HG03064 (cell line): Measurements from ENCODE around the gene CLDN5.

ENCODE experiments used
- ATAC-seq: cut with Tn5 transposase; IDR thresholded peaks from one replicate; pipeline ENCODE4 v1.9.1; 2021; ENCODE audit warnings: low read depth; ENCODE audit not compliant: unreplicated experiment

Gene CLDN5

GRCh38 chr22:19507534-19507861 is 16.7 kb downstream of the CLDN5 start:
- ATAC-seq: no peak

DNA sequence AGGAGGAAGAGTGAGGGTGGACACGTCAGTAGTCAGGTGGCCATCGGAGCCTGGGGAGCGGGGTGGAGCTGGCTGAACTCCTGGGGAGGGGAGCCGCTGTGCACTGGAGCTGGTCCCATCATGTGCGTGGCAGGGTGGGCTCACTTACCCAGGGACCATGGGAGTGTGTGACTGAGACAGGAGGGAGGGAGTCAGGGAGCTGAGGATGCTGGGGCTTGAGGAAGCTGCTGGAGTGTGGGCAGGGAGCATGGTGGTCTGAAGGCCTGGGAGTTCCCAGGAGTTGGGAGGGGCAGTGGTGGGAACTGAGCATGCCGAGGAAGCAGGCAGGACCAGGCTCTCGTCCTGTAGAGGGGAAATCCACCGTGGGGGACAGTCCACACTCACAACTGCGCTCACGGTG is 18.0 kb downstream of the CLDN5 start:
- ATAC-seq: no peak

DNA sequence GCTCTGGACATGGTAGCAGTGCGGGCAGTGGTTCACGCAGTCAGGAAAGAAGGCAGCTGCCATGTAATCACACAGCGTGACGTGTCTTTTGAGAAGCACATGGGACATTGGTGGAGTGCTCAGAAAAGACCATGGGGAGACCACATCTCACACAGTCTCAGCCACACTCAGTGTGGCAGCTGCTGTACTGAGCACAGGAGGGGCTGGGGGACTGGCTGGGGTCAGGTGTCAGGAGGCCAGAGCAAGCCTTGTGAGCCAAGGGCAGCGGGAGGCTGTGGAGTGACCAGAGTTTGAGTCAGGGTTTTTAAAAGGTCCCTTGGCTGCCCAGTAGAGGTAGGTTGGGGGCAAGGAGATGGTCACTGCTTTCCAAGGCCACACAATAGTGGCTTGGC is 18.5 kb downstream of the CLDN5 start:
- no peak for ATAC-seq

DNA sequence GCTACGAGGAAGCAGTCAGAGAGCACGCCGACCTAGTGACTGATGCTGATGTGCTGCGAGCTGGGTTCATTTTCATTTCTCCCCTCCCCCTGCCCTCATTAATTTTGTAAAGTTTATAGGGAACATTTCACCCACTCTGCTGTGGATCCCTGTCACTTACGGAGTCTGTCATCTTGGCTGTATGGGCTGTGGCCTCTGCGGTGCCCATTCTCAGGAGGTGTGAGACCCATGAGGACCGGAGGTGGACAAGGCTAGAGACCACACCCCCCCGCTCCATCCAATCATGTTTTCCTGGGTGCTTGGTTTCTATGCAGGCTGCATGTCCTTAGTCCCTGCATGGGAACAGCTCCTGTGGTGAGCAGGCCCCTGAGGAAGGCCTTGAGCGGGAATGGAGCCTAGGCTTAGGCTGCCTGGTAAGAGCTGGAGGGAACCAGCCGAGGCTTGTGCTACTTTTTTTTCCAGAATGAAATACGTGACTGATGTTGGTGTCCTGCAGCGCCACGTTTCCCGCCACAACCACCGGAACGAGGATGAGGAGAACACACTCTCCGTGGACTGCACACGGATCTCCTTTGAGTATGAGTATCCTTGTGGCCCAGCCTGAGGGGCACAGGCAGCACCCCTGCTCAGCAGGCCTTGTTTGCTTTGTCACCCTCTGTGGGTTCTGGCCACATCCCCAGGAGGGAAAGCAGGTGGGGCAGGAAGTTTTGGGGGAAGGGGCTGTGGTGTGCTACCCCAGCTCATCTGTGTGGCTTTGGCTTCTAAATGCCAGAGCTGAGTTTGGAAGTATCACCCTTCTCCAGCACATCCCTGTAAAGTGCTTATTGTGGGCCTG is 19.1 kb downstream of the CLDN5 start:
- no peak for ATAC-seq

GRCh38 chr22:19503869-19504268 is 20.3 kb downstream of the CLDN5 start:
- no peak for ATAC-seq

DNA sequence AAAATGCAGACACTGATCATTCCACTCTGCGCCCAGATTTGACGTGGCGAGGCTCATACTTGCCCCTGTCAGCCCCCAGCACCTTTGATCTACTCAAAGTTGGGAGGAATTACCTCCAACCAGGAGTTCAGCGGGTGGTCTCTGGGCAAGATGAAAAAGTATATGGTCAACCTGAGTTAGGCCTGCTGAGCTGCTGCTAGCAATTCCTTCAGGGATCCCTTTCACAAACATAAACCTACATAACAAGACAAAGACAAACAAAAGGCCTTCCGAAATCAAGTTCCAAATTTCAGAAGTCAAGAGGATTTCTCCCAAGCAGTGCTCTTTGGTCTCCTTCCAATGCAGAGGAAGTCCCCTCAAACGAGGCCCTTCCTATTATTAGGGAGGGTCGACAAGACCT is 20.8 kb downstream of the CLDN5 start:
- no peak for ATAC-seq

DNA sequence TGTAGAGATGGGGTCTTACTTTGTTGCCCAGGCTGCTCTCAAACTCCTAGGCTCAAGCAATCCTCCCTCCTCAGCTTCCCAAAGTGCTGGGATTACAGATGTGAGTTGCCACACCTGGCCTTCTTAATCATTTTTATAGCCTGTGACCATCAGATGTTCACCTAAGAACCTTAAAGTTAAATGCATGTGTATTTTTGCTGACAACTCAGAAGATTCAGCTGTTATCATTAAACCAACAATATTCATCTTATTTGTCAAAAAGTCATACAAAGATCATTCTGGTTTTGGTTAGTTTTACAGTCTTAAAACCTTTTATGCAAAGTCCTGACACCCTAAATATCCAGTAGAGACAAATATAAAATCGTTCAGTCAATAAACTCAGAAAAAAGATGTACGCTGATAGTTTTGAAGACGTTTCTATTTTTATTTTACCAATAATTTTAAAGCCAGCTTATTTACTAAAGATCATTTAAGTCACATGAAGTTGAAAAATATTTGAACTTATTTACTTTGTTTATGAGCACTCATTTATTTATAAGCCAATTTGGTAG is 22.2 kb downstream of the CLDN5 start:
- no peak for ATAC-seq

DNA sequence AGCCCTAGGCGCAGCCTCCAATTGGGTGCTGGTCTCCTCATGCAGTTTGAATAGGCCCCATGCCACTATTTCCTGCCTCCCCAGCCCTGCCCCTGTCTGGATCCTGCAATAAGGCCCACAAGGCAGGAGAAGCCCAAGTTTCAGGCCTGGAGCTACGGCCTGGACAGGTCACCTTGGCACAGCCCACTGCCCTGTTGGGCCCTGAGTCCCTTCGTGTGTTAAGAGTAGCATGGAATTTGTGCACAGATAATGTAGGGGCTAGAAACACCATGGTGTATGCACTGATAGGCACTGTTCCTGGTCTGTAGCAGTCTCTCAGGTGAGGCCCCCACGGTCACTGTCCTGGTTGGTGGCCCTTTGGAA is 24.3 kb downstream of the CLDN5 start:
- no peak for ATAC-seq

GRCh38 chr22:19499236-19499879 is 24.9 kb downstream of the CLDN5 start:
- no peak for ATAC-seq

- no peak for ATAC-seq
These were observed 25.4 kb downstream of the CLDN5 start for GRCh38 chr22:19498866-19499190.

GRCh38 chr22:19498154-19498865 is 25.9 kb downstream of the CLDN5 start:
- no peak for ATAC-seq

DNA sequence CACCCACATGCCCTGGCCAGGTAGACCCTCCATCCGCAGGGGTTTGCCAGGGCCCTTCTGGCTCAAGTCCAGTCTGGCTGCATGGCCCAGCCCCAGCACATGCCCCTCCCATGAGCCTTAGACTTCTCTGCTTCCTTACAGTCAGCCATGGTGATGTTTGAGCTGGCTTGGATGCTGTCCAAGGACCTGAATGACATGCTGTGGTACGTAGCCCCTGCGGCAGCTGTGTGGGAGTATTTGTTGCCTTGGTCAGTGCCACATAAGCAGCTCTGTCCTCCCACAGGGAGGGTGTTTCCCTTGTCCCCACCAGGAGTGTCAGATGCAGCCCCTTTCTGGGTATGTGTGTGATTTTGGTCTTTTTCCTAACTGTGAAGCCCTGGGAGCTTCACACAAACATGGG is 27.0 kb downstream of the CLDN5 start:
- no peak for ATAC-seq

GRCh38 chr22:19496324-19496630 is 27.9 kb downstream of the CLDN5 start:
- ATAC-seq: no peak

DNA sequence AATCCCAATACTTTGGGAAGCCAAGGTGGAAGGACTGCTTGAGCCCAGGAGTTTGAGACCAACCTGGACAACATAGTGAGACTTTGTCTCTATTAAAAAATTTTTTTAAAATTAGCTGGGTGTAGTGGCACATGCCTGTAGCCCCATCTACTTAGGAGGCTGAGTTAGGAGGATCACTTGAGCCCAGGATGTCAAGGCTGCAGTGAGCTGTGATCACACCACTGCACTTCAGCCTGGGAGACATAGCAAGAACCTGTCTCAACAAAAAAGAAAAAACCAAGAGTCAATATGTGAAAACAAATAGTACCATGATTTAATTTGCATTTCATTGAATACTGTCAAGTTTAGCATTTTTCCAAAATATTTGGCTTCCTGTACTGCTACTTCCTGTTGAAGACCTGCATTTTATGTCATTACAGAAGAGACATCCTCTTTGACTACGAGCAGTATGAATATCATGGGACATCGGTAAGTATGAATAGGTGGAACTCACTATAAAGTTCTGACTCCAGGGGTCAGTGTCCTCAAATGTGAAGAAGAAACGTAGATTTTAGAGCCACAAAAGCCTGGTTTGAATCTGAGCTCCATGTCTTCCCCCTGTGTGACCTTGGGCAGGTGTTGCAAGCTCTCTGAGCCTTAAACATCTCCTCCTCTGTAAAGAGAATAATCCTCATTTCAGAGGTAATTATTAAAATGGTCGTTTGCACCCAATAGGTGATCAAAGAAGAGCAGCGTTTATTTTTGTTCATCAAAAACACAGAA is 28.5 kb downstream of the CLDN5 start:
- no peak for ATAC-seq

- ATAC-seq: no peak
These were observed 29.5 kb downstream of the CLDN5 start for GRCh38 chr22:19494676-19495173.

DNA sequence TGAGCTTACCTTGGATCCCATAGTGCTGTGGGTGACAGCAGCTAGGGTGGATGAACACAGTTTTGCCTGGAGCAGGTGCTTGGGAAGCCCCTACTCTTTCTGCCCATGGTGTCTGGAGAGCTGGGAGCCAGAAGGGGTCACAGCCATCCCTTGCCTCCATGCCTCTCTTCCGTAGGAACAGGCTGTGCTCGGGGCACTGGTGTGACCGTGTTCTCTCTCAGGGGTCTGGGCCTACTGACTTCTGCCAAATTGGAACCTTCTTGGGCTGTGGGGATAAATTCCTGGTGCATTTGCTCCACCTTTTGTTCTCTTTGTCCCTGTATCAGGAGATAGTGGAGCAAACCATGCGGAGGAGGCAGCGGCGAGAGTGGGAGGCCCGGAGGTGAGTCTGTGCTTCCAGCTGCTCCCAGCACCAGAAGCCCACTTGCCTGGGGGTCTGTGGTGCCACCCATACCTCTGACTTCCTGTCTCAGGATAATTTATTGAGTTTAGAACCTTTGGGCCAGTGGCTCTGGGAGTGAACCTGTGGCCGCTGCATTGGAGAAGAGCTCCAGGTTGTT is 30.1 kb downstream of the CLDN5 start:
- no peak for ATAC-seq

DNA sequence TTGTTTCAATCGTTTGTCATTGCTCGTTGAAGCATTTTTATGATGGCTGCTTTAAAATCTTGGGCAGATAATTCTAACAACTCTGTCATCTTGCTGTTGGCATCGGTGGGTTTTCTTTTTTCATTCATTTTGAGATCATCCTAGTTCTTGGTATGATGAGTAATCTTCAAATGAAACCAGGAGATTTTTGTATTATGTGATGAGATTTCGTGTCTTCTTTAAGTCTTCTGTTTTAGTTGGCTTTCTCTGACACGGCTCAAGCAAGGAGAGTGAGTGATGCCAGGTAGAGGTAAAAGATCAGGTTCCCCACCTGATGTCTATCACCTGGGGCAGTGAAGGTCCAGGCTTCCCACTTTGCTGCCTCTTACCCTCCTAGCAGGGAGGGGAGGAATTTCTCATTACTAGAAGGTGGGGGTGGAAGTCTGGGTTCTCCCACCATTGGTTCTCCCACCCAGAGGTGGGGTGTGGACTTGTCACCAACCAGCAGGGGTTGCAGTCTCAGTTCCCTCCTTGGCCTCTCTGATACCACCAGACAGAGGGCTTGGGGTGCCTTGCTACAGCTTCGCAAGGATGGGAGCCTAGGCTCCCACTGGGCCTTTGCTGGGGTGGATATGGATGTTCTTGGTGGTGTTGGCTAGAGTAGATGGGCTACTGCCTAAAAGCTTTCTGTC is 31.6 kb downstream of the CLDN5 start:
- ATAC-seq: no peak

DNA sequence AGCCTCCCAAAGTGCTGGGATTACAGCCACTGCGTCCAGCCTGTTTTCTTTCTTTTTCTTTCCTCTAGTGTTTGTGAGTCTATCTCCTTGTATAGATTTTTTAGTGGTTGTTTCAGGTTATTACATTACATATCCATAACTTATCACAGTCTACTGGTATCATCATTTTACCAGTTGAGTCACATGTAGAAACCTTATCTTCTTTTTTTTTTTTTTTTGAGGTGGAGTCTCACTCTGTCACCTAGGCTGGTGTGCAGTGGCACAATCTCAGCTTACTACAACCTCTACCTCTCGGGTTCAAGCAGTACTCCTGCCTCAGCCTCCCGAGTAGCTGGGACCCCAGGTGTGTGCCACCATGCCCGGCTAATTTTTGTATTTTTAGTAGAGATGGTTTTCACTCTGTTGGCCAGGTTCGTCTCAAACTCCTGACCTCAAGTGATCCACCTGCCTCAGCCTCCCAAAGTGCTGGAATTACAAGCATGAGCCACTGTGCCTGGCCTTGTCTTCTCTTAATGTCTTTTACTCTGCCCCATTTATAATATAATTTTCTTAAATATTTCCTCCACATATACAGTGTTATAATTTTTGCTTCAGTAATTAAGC is 33.5 kb downstream of the CLDN5 start:
- no peak for ATAC-seq

DNA sequence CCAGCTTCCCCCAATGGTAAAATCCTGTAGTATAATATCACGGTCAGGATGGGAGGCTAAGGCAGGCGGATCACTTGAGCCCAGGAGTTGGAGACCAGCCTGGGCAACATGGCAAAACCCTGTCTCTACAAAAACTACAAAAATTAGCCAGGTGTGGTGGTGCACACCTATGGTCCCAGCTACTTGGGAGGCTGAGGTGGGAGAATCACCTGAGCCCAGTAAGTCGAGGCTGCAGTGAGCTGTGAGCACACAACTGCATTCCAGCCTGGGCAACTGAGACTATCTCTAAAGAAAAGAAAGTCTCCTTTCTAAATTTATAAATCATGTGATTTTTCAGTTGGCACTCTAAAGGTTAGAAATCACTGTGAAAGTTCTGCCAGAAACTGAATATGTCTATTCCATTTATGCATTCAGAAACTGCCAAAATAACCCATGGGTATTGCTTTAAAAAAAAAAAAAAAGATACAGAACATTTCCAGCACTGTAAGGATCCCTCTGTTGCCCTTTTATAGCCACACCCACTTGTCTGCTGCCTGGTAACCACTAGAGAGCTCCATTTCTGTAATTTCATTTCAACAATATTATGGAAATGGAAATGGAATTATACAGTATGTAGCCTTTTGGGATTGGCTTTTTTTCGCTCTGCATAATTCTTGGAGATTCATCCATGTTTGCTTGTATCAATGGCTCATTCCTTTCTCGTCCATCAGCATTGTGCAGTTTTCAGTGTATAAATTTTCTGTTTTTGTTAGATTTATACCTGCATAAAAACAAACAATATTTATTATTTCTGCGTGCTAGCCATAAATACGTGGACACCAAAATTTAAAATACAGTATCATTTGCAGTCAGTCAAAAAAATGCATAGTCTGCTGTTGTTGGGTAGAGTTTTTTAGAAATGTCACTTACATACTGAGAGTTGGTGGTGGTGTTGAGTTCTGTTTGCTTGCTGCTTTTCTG is 35.0 kb downstream of the CLDN5 start:
- ATAC-seq: no peak
